Transverse colon (tissue), 4 donors: ENCODE results near the gene ZMAT3. TPM values are rescaled to one million over a fixed set of nuclear protein-coding genes. Genes with fewer than 3 reads are reported as not detected.

Experiments
- DNase-seq: peaks from one replicate; pipeline ENCODE4 v3.0.0-alpha.2; 2019
- H3K27ac ChIP-seq, 4 donors: fragments of 200-600 bp; sonication (generic); 2 replicates each; pipeline ENCODE4 v1.5.1; 2016 to 2018; ENCODE audit warnings: inconsistent platforms in 4 of 4
- H3K27me3 ChIP-seq: fragments of 200-600 bp; sonication (generic); 2 replicates; pipeline ENCODE4 v1.5.1; 2017; ENCODE audit warnings: inconsistent platforms
- H3K36me3 ChIP-seq, 4 donors: fragments of 200-600 bp; sonication (generic); 2 replicates each; pipeline ENCODE4 v1.5.1; 2017 to 2019; ENCODE audit warnings: inconsistent platforms in 4 of 4
- H3K4me1 ChIP-seq, 4 donors: fragments of 200-600 bp; sonication (generic); 2 replicates each; pipeline ENCODE4 v1.5.1; 2017 to 2020; ENCODE audit warnings: inconsistent platforms in 4 of 4
- H3K4me3 ChIP-seq, 4 donors: fragments of 200-600 bp; sonication (generic); 1 replicate in 1 of 4; 2 replicates in 3 of 4; pipeline versions ENCODE4 v1.5.1 to v1.6.1; 2017 to 2019; ENCODE audit warnings: inconsistent platforms in 4 of 4
- H3K9me3 ChIP-seq, 2 donors: fragments of 200-600 bp; sonication (generic); 2 replicates each; pipeline ENCODE4 v1.5.1; 2017 to 2019; ENCODE audit warnings: inconsistent platforms in 2 of 2
- CTCF ChIP-seq, 5 experiments: fragments of 200-600 bp in 3 of 5; fragments of 450-650 bp in 2 of 5; sonication (generic) in 3 of 5; IDR thresholded peaks; 1 replicate in 2 of 5; 2 replicates in 3 of 5; pipeline ENCODE4 v1.5.1; 2016 to 2017; ENCODE audit warnings: antibody characterized with exemption in 5 of 5, inconsistent platforms in 3 of 5, mild to moderate bottlenecking in 2 of 5, moderate library complexity in 1 of 5
- EP300 ChIP-seq: sonication (generic); formaldehyde crosslinking; IDR thresholded peaks from one replicate; pipeline ENCODE4 v1.6.1; 2017; ENCODE audit warnings: antibody characterized with exemption, low read depth
- POLR2A ChIP-seq: fragments of 450-650 bp; IDR thresholded peaks from one replicate; pipeline ENCODE4 v1.6.1; 2016; ENCODE audit warnings: antibody characterized with exemption, mild to moderate bottlenecking, moderate library complexity
- POLR2AphosphoS5 ChIP-seq, 3 donors: sonication (generic); formaldehyde crosslinking; IDR thresholded peaks; one replicate each; pipeline ENCODE4 v1.6.1; 2016; ENCODE audit warnings: antibody characterized with exemption in 3 of 3
- WGBS, 2 donors: methylation state at CpG; one replicate each; pipeline ENCODE4 v1.1.5; 2018; ENCODE audit warnings: low coverage in 1 of 2; 5-methylcytosine and 5-hydroxymethylcytosine counted together
- in situ Hi-C, 4 donors: fragments of 200-750 bp; cut with MboI; loops; one replicate each; pipeline versions ENCODE4 v1.15.0 to v1.15.1; 2017; ENCODE audit warnings: low sequenced_read_pairs in 3 of 4, low pct_ligation_motif_present in 1 of 4, low pct_unique_long_range_greater_than_20kb in 1 of 4
- intact Hi-C: fragments of 100-400 bp; cut with DNase I; formaldehyde crosslinking; loops from one replicate; pipeline ENCODE4 v1.15.1; 2023; ENCODE audit warnings: low total_unique reads
- total RNA-seq, 4 donors: library from RNA; depleted of rRNA; stranded (reverse); fragments of >200 nt; gene quantifications; one replicate each; pipeline ENCODE4 v1.1.0, GENCODE V29; 2016

ZMAT3 gene
- total RNA-seq, 4 donors from 2014 or later: 6.4 to 11.7 (median 9.7) TPM

DNA sequence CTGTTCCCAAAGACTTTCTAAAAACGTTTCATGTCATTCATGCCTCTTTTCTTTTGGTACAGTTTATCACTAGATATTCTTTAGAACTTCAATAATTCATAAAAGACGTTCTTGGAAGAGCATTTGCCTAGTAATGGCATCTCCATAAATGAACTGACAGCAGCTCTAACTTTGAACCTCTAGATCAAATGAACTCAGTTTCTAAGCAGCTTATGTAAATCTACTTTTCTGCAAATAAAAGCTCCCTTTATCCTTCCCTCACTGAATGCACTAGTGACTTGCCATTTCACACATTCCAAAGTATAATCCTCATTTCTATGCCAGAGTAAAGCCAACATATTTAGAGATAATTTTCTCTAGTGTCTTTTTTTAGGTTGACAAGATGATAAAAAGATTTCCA is 85.2 kb downstream of the ZMAT3 start:
- no peaks in the 10 kb centered on the region for H3K27me3 ChIP-seq
- in situ Hi-C loops (no loop called here), intact Hi-C loops (no loop called here)
- no peaks in the 10 kb centered on the region for H3K4me1 ChIP-seq
- no peaks in the 10 kb centered on the region for H3K36me3 ChIP-seq
- H3K27ac ChIP-seq: no peak overlapping the region
- H3K9me3 ChIP-seq: peaks cover 10 to 34% of the 10 kb centered on the region in 2 donors
- no peak for DNase-seq
- WGBS, 2 donors: 48 to 50% methylated on average over 2 of the region's 2 CpGs
- TF ChIP-seq EP300: no peak
- no peak for TF ChIP-seq POLR2AphosphoS5 (IDR thresholded peaks at IDR 0.05)
- TF ChIP-seq POLR2A: no peak
- TF ChIP-seq CTCF (IDR thresholded peaks at IDR 0.05): no peak
- no peak overlapping the region for H3K4me3 ChIP-seq

DNA sequence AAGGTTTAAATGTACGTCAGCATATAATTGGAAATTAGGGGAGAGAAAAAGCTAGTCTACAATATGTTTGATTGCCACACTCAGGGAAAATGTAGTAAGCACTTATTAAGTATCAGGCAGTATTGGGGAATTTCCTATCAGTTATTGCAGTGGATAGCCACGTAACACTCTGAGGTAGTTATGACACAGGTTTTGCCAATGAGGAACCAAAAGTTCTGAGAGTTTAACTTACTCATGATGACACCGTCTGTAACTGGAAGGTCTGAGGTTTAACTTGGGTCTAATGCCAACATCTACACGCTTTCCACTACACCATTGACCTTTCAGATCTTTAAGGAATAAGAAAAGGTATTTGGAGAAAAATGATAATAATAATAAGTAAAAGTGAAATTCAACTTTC is 89.5 kb downstream of the ZMAT3 start:
- no peak overlapping the region for H3K4me3 ChIP-seq
- no peaks in the 10 kb centered on the region for H3K4me1 ChIP-seq
- DNase-seq: no peak
- intact Hi-C loops (no loop called here), in situ Hi-C loops (no loop called here)
- no peaks in the 10 kb centered on the region for H3K27me3 ChIP-seq
- H3K9me3 ChIP-seq: peaks cover 0 to 8% of the 10 kb centered on the region in 2 donors
- WGBS, 2 donors: 74 to 83% methylated on average over 3 to 4 of the region's 4 CpGs
- no peak for TF ChIP-seq CTCF (IDR thresholded peaks at IDR 0.05)
- no peak for TF ChIP-seq POLR2A
- TF ChIP-seq POLR2AphosphoS5 (IDR thresholded peaks at IDR 0.05): no peak
- TF ChIP-seq EP300: no peak
- H3K27ac ChIP-seq: no peak overlapping the region
- no peaks in the 10 kb centered on the region for H3K36me3 ChIP-seq

DNA sequence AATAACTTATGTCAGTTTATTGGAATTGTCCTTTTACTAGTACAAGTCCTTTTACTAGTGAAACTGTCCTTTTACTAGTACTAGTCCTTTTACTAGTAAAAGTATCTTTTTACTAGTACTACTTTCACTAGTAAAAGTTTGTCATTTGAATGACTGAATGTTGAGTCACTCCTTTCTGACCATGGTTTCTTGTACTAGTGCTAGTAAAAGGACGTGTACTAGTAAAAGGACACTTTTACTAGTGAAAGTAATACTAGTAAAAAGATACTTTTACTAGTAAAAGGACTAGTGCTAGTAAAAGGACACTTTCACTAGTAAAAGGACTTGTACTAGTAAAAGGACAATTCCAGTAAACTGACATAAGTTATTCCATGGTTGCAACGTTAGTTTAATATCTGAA is 96.3 kb downstream of the ZMAT3 start:
- no peak overlapping the region for H3K4me3 ChIP-seq
- H3K36me3 ChIP-seq: no peaks in the 10 kb centered on the region
- H3K27ac ChIP-seq: no peak overlapping the region
- no peak for DNase-seq
- intact Hi-C loops: no loop called here
- WGBS, 2 donors: 66 to 87% methylated on average over 2 of the region's 2 CpGs
- H3K27me3 ChIP-seq: no peaks in the 10 kb centered on the region
- in situ Hi-C loops: no loop called here
- no peaks in the 10 kb centered on the region for H3K4me1 ChIP-seq
- TF ChIP-seq CTCF (IDR thresholded peaks at IDR 0.05): no peak
- no peak for TF ChIP-seq POLR2AphosphoS5 (IDR thresholded peaks at IDR 0.05)
- TF ChIP-seq EP300: no peak
- no peak for TF ChIP-seq POLR2A
- H3K9me3 ChIP-seq: no peaks in the 10 kb centered on the region

GRCh38 chr3:178971614-178972013 is 100.0 kb downstream of the ZMAT3 start:
- no peak for DNase-seq
- 35 to 40% methylated on average over 1 of the region's 1 CpG for WGBS, 2 donors
- Histone ChIP-seq H3K27me3 (no peaks in the 10 kb centered on the region), H3K27ac (no peak overlapping the region), H3K4me3 (no peak overlapping the region), H3K36me3 (no peaks in the 10 kb centered on the region), H3K9me3 (no peaks in the 10 kb centered on the region), H3K4me1 (peaks cover 0 to 9% (median 5%) of the 10 kb centered on the region in 4 donors)
- intact Hi-C loops (no loop called here), in situ Hi-C loops (loop anchor here in 3 of 4 donors (25.0 kb wide), 1 partner anchor 534 kb away; no protein-coding TSS in a partner anchor)
- TF ChIP-seq POLR2A: no peak
- no peak for TF ChIP-seq CTCF (IDR thresholded peaks at IDR 0.05)
- TF ChIP-seq POLR2AphosphoS5 (IDR thresholded peaks at IDR 0.05): no peak
- TF ChIP-seq EP300: no peak
